Measurements from ENCODE around the gene RAD51B.

DNA sequence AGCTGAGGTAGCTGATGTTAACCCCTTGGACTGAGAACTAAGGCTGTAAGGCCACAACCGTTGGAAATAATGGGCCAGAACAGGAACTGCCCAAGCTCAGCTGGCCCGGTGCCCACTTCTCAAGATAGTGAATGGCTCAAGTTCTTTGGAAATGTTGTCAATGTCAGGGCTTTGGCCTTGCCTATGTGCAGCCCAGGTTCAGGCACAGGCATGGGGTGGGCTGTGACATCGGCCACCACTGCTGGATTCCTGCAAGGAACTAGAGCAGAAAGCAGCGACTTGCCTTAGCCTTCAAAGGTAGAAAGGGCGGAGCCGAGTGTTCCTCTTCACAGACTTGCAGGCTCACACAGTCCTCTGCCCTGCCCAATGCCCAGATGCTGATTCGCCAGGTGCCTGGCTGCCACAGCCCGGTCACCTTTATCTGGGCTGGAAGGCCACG is 682.1 kb downstream of the RAD51B start:
- TF ChIP-seq POLR2A (IDR thresholded peaks at IDR 0.05) = no peak
- TF ChIP-seq, protein P1, sequence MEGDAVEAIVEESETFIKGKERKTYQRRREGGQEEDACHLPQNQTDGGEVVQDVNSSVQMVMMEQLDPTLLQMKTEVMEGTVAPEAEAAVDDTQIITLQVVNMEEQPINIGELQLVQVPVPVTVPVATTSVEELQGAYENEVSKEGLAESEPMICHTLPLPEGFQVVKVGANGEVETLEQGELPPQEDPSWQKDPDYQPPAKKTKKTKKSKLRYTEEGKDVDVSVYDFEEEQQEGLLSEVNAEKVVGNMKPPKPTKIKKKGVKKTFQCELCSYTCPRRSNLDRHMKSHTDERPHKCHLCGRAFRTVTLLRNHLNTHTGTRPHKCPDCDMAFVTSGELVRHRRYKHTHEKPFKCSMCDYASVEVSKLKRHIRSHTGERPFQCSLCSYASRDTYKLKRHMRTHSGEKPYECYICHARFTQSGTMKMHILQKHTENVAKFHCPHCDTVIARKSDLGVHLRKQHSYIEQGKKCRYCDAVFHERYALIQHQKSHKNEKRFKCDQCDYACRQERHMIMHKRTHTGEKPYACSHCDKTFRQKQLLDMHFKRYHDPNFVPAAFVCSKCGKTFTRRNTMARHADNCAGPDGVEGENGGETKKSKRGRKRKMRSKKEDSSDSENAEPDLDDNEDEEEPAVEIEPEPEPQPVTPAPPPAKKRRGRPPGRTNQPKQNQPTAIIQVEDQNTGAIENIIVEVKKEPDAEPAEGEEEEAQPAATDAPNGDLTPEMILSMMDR (IDR thresholded peaks at IDR 0.05) = no peak
- TF ChIP-seq POLR2AphosphoS5 (IDR thresholded peaks at IDR 0.05) = no peak
- no peak for TF ChIP-seq EP300 (IDR thresholded peaks at IDR 0.05; ENCODE audit: low read depth)
